B cell (primary cell): ENCODE data around the gene TSC22D2. TPM values are rescaled to one million over a fixed set of nuclear protein-coding genes. Genes with fewer than 3 reads are reported as not detected.

Source experiments
- ATAC-seq: fragments of 200-7000 bp; cut with Tn5 transposase; one replicate; pipeline ENCODE4 v1.10.0; 2021; ENCODE audit warnings: low read depth, mild to moderate bottlenecking, moderate number of reproducible peaks, moderate library complexity
- CTCF ChIA-PET: fragments of 350-600 bp; sonication (Branson Sonifier 250); formaldehyde crosslinking; loops from one replicate; lab custom pipeline; 2021; ENCODE audit warnings: antibody characterized with exemption, inconsistent platforms; lab: Charles Lee
- POLR2A ChIA-PET: fragments of 350-600 bp; sonication (Branson Sonifier 250); formaldehyde crosslinking; loops from one replicate; lab custom pipeline; 2021; ENCODE audit warnings: antibody characterized with exemption; lab: Charles Lee
- DNase-seq: peaks from one replicate; pipeline ENCODE4 v3.0.0; 2013
- H2AFZ ChIP-seq: 2 replicates; pipeline ENCODE4 v1.6.1; 2012; ENCODE audit warnings: mild to moderate bottlenecking, low read depth, low read length; ENCODE audit not compliant: insufficient read depth, poor library complexity, severe bottlenecking
- H3K27ac ChIP-seq, 2 donors: 1 replicate in 1 of 2; 2 replicates in 1 of 2; pipeline ENCODE4 v1.5.1; 2012 to 2013; ENCODE audit warnings: low read length in 2 of 2, mild to moderate bottlenecking in 2 of 2, moderate library complexity in 1 of 2
- H3K27me3 ChIP-seq, 4 experiments: fragments of 200-600 bp in 1 of 4; sonication (generic) in 1 of 4; replicated peaks in 1 of 4; 1 replicate in 2 of 4; 2 replicates in 2 of 4; pipeline versions ENCODE4 v1.6.1 to v1.7.0; 2013 to 2016; ENCODE audit warnings: low read length in 3 of 4, mild to moderate bottlenecking in 2 of 4, mixed read lengths in 1 of 4, moderate library complexity in 1 of 4; ENCODE audit not compliant: insufficient read depth in 4 of 4, control insufficient read depth in 3 of 4; ENCODE audit errors: control extremely low read depth in 1 of 4
- H3K36me3 ChIP-seq, 2 experiments: replicated peaks in 1 of 2; 1 replicate in 1 of 2; 2 replicates in 1 of 2; pipeline versions ENCODE4 v1.6.1 to v1.7.1; 2013; ENCODE audit warnings: low read length in 1 of 2; ENCODE audit not compliant: insufficient read depth in 2 of 2, control insufficient read depth in 1 of 2; ENCODE audit errors: control extremely low read depth in 1 of 2, extremely low read depth in 1 of 2
- H3K4me1 ChIP-seq, 2 donors: fragments of 200-600 bp in 1 of 2; sonication (generic) in 1 of 2; 1 replicate in 1 of 2; 2 replicates in 1 of 2; pipeline versions ENCODE4 v1.5.1 to v1.6.1; 2013 to 2017; ENCODE audit warnings: low read length in 2 of 2; ENCODE audit not compliant: control insufficient read depth in 2 of 2, insufficient read depth in 2 of 2
- H3K4me2 ChIP-seq: replicated peaks from 2 replicates; pipeline ENCODE3; 2012; ENCODE audit warnings: mild to moderate bottlenecking, low read depth, low read length; ENCODE audit not compliant: poor library complexity, severe bottlenecking
- H3K4me3 ChIP-seq, 5 experiments: fragments of 200-600 bp in 1 of 5; sonication (generic) in 1 of 5; 1 replicate in 3 of 5; 2 replicates in 2 of 5; pipeline versions ENCODE4 v1.5.1 to v1.7.0; 2011 to 2016; ENCODE audit warnings: low read length in 4 of 5, mild to moderate bottlenecking in 4 of 5, low read depth in 2 of 5, control low read depth in 1 of 5, moderate library complexity in 1 of 5; ENCODE audit not compliant: insufficient read depth in 1 of 5; ENCODE audit errors: control extremely low read depth in 1 of 5, extremely low read depth in 1 of 5
- H3K79me2 ChIP-seq: fragments of 200-600 bp; sonication (generic); one replicate; pipeline ENCODE4 v1.6.0; 2016; ENCODE audit warnings: low read length; ENCODE audit not compliant: control insufficient read depth, insufficient read depth
- H3K9ac ChIP-seq: fragments of 200-600 bp; sonication (generic); 2 replicates; pipeline ENCODE4 v1.6.1; 2017; ENCODE audit warnings: mild to moderate bottlenecking, low read length, moderate library complexity
- H3K9me3 ChIP-seq, 3 donors: one replicate each; pipeline versions ENCODE4 v1.6.1 to v1.7.1; 2013; ENCODE audit warnings: low read length in 2 of 3; ENCODE audit not compliant: control insufficient read depth in 2 of 3, insufficient read depth in 1 of 3; ENCODE audit errors: control extremely low read depth in 1 of 3
- H4K20me1 ChIP-seq: 2 replicates; pipeline ENCODE4 v1.6.0; 2012; ENCODE audit warnings: mild to moderate bottlenecking, low read length; ENCODE audit not compliant: insufficient read depth, control insufficient read depth, poor library complexity, severe bottlenecking
- H3K27ac Mint-ChIP-seq: one replicate; pipeline ENCODE4 v1.8.0; 2021; ENCODE audit warnings: mixed read lengths
- H3K27me3 Mint-ChIP-seq: one replicate; pipeline ENCODE4 v1.8.0; 2021; ENCODE audit warnings: mixed read lengths
- H3K4me1 Mint-ChIP-seq: one replicate; pipeline ENCODE4 v1.8.0; 2021; ENCODE audit warnings: mixed read lengths
- H3K4me3 Mint-ChIP-seq: one replicate; pipeline ENCODE4 v1.8.0; 2021; ENCODE audit warnings: mixed read lengths
- H3K9me3 Mint-ChIP-seq: one replicate; pipeline ENCODE4 v1.8.0; 2022; ENCODE audit warnings: mixed read lengths; ENCODE audit not compliant: insufficient read depth
- EZH2 ChIP-seq: IDR thresholded peaks from 2 replicates; pipeline ENCODE4 v1.6.1; 2012; ENCODE audit warnings: borderline replicate concordance, low read depth, mild to moderate bottlenecking, moderate library complexity, low read length; ENCODE audit not compliant: insufficient read depth, poor library complexity, severe bottlenecking
- WGBS: methylation state at CpG from one replicate; pipeline ENCODE4 v1.1.5; 2013; ENCODE audit warnings: missing lambda C conversion rate; ENCODE audit not compliant: insufficient coverage; 5-methylcytosine and 5-hydroxymethylcytosine counted together
- intact Hi-C: fragments of 100-400 bp; cut with micrococcal nuclease; formaldehyde crosslinking; loops from one replicate; pipeline ENCODE4 v1.10.0; 2022
- polyA plus RNA-seq: library from polyadenylated mRNA; depleted of rRNA; stranded (reverse); fragments of >200 nt; gene quantifications from 2 replicates; pipeline ENCODE4 v1.2.3, GENCODE V29; 2012
- total RNA-seq, 2 donors: library from RNA; stranded (reverse); fragments of 120-200 nt in 1 of 2; gene quantifications; 1 replicate in 1 of 2; 2 replicates in 1 of 2; pipeline versions ENCODE4 v1.2.3 to v1.2.4, GENCODE V29; 2013 to 2022
- TF ChIP-seq, protein P1 (sequence below): fragments of 200-600 bp; IDR thresholded peaks from one replicate; pipeline ENCODE4 v1.8.0; 2022; ENCODE audit warnings: antibody characterized with exemption, mild to moderate bottlenecking

TSC22D2 gene
- total and polyA plus RNA-seq, 2 donors (not counting 1 experiment from before 2014, with no cell fraction given): 17.2 to 45.9 TPM

DNA sequence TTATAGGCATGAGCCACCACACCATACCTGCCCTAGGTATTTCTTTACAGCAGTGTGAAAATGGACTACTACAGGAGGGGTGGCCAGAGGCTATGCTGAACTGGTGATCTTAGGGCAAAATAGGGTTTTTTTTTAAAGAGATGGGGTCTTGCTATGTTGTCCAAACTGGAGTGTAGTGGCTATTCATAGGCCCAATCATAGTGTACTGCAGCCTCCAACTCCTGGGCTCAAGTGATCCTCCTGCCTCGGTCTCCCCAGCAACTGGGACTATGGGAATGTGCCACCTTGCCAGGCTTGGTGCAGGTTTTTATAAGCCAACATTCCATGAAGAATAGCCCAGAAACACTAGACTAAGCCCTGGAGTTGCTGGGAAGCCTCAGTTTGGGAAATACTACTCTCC lies 28.6 kb upstream of the TSC22D2 start:
- no peak for TF ChIP-seq EZH2
- TF ChIP-seq, protein P1, sequence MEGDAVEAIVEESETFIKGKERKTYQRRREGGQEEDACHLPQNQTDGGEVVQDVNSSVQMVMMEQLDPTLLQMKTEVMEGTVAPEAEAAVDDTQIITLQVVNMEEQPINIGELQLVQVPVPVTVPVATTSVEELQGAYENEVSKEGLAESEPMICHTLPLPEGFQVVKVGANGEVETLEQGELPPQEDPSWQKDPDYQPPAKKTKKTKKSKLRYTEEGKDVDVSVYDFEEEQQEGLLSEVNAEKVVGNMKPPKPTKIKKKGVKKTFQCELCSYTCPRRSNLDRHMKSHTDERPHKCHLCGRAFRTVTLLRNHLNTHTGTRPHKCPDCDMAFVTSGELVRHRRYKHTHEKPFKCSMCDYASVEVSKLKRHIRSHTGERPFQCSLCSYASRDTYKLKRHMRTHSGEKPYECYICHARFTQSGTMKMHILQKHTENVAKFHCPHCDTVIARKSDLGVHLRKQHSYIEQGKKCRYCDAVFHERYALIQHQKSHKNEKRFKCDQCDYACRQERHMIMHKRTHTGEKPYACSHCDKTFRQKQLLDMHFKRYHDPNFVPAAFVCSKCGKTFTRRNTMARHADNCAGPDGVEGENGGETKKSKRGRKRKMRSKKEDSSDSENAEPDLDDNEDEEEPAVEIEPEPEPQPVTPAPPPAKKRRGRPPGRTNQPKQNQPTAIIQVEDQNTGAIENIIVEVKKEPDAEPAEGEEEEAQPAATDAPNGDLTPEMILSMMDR: no peak
- intact Hi-C loops: no loop called here
- Histone ChIP-seq H3K27ac (no peak overlapping the region), H2AFZ (no peak overlapping the region), H3K36me3 (no peaks in the 10 kb centered on the region), H3K9ac (no peak overlapping the region), H3K4me1 (peaks cover 5 to 12% of the 10 kb centered on the region in 2 donors), H3K27me3 (no peaks in the 10 kb centered on the region), H3K79me2 (no peaks in the 10 kb centered on the region), H3K9me3 (no peaks in the 10 kb centered on the region), H3K4me2 (no peak overlapping the region), H4K20me1 (no peaks in the 10 kb centered on the region), H3K4me3 (no peak overlapping the region)
- Mint-ChIP-seq H3K4me3 (no peak overlapping the region), H3K9me3 (no peaks in the 10 kb centered on the region), H3K27me3 (no peaks in the 10 kb centered on the region), H3K4me1 (peaks cover 22% of the 10 kb centered on the region), H3K27ac (no peak overlapping the region)
- DNase-seq (no peak), ATAC-seq (no peak)
- CTCF ChIA-PET: no interaction called here
- 88% methylated on average over 1 of the region's 1 CpG for WGBS
- POLR2A ChIA-PET: no interaction called here

DNA sequence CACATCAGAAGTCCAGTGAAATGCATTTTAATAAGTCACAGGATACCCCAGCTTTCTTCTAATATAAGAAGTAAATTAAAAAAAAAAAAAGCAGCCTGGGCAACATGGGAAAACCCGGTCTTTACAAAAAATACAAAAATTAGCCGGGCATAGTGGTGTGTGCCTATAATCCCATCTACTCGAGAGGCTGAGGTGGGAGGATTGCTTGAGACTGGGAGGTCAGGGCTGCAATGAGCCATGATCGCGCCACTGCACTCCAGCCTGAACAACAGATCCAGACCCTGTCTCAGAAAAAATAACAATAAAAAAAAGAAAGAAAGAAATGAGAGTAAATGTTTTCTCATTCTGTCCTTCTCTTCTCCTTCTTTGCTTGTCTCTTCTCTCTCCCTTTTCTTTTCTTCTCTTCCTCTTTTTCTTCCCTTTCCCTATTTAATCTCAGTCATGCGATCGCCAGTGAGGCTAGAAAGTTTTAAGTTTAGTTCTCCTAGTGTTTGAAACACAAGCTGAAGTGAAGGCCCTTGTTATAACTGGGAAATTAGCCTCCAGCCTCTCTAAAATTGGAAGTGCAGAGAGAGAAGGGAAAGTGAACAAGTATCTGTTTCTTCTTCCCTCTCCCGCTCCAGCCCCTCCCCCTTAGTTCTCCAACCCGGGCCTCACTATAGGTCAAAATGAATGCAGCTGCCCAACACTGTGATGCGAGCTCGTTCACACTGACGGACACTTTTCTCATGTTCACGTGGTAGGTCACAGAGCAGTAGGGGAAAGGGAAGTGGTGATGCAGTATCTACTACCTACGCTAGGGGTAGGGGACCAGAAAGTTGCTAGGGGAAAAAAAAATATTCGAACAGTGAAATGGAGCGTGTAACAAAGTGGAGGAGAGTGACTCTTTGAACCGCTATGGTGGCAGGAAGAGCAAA lies 23.5 kb upstream of the TSC22D2 start:
- Histone ChIP-seq H2AFZ (peak overlapping the region; percentile 84), H3K27ac (peak overlapping the region; percentile 85 to 89), H3K27me3 (no peaks in the 10 kb centered on the region), H3K36me3 (no peaks in the 10 kb centered on the region), H4K20me1 (no peaks in the 10 kb centered on the region), H3K79me2 (no peaks in the 10 kb centered on the region), H3K9me3 (no peaks in the 10 kb centered on the region), H3K4me3 (peak overlapping the region; percentile 31 to 58 (median 44)), H3K4me2 (peak overlapping the region; percentile 70), H3K4me1 (peaks cover 20 to 26% of the 10 kb centered on the region in 2 donors), H3K9ac (peak overlapping the region; percentile 59)
- POLR2A ChIA-PET: interaction anchor here (1.9 kb wide), 1 partner anchor 24 kb away, joined by 26 read pairs; the partner anchor contains the start of gene TSC22D2
- no peaks in the 10 kb centered on the region for H3K9me3 Mint-ChIP-seq
- ATAC-seq (peak; percentile 94), DNase-seq (peak; percentile 89)
- peak overlapping the region; percentile 86 for H3K27ac Mint-ChIP-seq
- intact Hi-C loops: loop anchor here (1.0 to 10.0 kb wide), 3 partner anchors 24 to 880 kb away; partner anchors contain the start of genes EIF2A, SERP1 and TSC22D2
- no peak for TF ChIP-seq EZH2
- TF ChIP-seq, protein P1: peak; percentile 60
- no peaks in the 10 kb centered on the region for H3K27me3 Mint-ChIP-seq
- CTCF ChIA-PET: interaction anchor here (0.8 to 2.0 kb wide), 12 partner anchors 12 to 166 kb away, joined by 3 to 11 read pairs (median 4); partner anchors contain the start of gene TSC22D2
- WGBS: 0% methylated on average over 8 of the region's 17 CpGs
- peaks cover 38% of the 10 kb centered on the region for H3K4me1 Mint-ChIP-seq
- H3K4me3 Mint-ChIP-seq: peak overlapping the region; percentile 78
